Glomerular endothelial cell (primary cell): ENCODE data around the gene TAS2R9. TPM values are rescaled to one million over a fixed set of nuclear protein-coding genes. Genes with fewer than 3 reads are reported as not detected.

Experiments used
- total RNA-seq: library from RNA; depleted of rRNA; stranded (reverse); fragments of >200 nt; gene quantifications from 2 replicates; pipeline ENCODE4 v1.2.3, GENCODE V29; 2015

The TAS2R9 gene
- total RNA-seq, 1 donor from 2014 or later = 0.18 TPM

Other genes starting within 250 kb of the TAS2R9 start
- 8.7 and 19.7 TPM in 2 replicates for gene MAGOHB, start 196.6 kb downstream of the TAS2R9 start, total RNA-seq
- 1.5 and 1.7 TPM in 2 replicates for gene STYK1, start 136.1 kb downstream of the TAS2R9 start, total RNA-seq
- gene YBX3, start 86.8 kb downstream of the TAS2R9 start, total RNA-seq = 335 and 368 TPM in 2 replicates
- 0.18 TPM in 1 of 2 replicates, not detected in the other for gene TAS2R7, start 7.5 kb downstream of the TAS2R9 start, total RNA-seq
- not detected in 2 replicates for gene TAS2R8, start 2.9 kb downstream of the TAS2R9 start, total RNA-seq
- gene TAS2R10, start 16.2 kb upstream of the TAS2R9 start, total RNA-seq = 0.15 and 1.1 TPM in 2 replicates
- 5.0 TPM in 1 of 2 replicates, not detected in the other for gene PRR4, start 39.3 kb upstream of the TAS2R9 start, total RNA-seq
- gene PRH1, start 74.1 kb upstream of the TAS2R9 start, total RNA-seq = 2.1 and 25.2 TPM in 2 replicates
- gene TAS2R13, start 99.4 kb upstream of the TAS2R9 start, total RNA-seq = 2.7 TPM in 1 of 2 replicates, not detected in the other
- gene PRH2, start 119.1 kb upstream of the TAS2R9 start, total RNA-seq = not detected in 2 replicates
- gene TAS2R14, start 129.1 kb upstream of the TAS2R9 start, total RNA-seq = 1.6 and 5.5 TPM in 2 replicates
- gene TAS2R50, start 176.7 kb upstream of the TAS2R9 start, total RNA-seq = 0.15 and 2.0 TPM in 2 replicates
- 0.34 and 1.8 TPM in 2 replicates for gene TAS2R20, start 188.1 kb upstream of the TAS2R9 start, total RNA-seq
- gene TAS2R19, start 212.5 kb upstream of the TAS2R9 start, total RNA-seq = 1.0 and 6.9 TPM in 2 replicates
- 0.44 and 2.9 TPM in 2 replicates for gene TAS2R31, start 221.2 kb upstream of the TAS2R9 start, total RNA-seq